ENCODE data around the gene TMEM63B.
"Not testable (repeated sequence)": the region's sequence is repeated elsewhere in the genome, so short reads cannot be mapped to it uniquely, and the experiment has no call there.

Gene TMEM63B

DNA sequence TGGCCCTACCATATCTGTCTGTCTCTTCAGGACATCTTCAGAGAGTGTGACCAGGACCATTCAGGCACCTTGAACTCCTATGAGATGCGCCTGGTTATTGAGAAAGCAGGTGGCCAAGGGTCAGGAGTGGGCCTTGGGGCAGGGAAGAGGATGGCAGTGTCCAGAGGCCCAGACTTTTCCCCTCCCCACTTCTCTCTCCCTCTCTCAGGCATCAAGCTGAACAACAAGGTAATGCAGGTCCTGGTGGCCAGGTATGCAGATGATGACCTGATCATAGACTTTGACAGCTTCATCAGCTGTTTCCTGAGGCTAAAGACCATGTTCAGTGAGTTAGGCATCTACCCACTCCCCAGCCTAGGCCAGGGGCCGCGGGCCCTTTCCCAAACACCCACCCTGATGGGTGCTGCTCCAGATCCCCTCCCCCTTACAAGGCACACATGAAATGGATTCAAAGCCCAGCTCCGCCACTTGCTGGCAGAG is 55.6 kb downstream of the TMEM63B start:
- Histone ChIP-seq H3K4me1 (ENCODE audit: insufficient read depth, low read length, poor library complexity, severe bottlenecking) (no peaks in the 10 kb centered on the region), H3K4me3 (ENCODE audit: low read length, poor library complexity, severe bottlenecking) (no peak overlapping the region), H3K4me2 (ENCODE audit: low read depth, low read length, poor library complexity, severe bottlenecking) (no peak overlapping the region), H3K9me3 (ENCODE audit: insufficient read depth, low read depth, low read length) (no peaks in the 10 kb centered on the region), H3K79me2 (ENCODE audit: insufficient read depth, low read length) (no peaks in the 10 kb centered on the region), H4K20me1 (ENCODE audit: insufficient read depth, low read length, poor library complexity, severe bottlenecking) (no peaks in the 10 kb centered on the region), H2AFZ (ENCODE audit: low read length) (no peak overlapping the region), H3K27me3 (ENCODE audit: insufficient read depth, low read length, poor library complexity, severe bottlenecking) (no peaks in the 10 kb centered on the region), H3K9me2 (replicated peaks; ENCODE audit: low read depth, low read length) (no peaks in the 10 kb centered on the region), H3K36me3 (ENCODE audit: insufficient read depth, low read length) (no peaks in the 10 kb centered on the region), H3F3A (ENCODE audit: low read depth) (no peaks in the 10 kb centered on the region), H3K9ac (ENCODE audit: low read depth, low read length, poor library complexity, severe bottlenecking) (no peak overlapping the region)
- TF ChIP-seq, protein P1, sequence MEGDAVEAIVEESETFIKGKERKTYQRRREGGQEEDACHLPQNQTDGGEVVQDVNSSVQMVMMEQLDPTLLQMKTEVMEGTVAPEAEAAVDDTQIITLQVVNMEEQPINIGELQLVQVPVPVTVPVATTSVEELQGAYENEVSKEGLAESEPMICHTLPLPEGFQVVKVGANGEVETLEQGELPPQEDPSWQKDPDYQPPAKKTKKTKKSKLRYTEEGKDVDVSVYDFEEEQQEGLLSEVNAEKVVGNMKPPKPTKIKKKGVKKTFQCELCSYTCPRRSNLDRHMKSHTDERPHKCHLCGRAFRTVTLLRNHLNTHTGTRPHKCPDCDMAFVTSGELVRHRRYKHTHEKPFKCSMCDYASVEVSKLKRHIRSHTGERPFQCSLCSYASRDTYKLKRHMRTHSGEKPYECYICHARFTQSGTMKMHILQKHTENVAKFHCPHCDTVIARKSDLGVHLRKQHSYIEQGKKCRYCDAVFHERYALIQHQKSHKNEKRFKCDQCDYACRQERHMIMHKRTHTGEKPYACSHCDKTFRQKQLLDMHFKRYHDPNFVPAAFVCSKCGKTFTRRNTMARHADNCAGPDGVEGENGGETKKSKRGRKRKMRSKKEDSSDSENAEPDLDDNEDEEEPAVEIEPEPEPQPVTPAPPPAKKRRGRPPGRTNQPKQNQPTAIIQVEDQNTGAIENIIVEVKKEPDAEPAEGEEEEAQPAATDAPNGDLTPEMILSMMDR (conservative IDR thresholded peaks at IDR 0.05; ENCODE audit: low read length), result no peak
- TF ChIP-seq EZH2phosphoT487 (IDR thresholded peaks at IDR 0.05; ENCODE audit: borderline replicate concordance), result no peak

DNA sequence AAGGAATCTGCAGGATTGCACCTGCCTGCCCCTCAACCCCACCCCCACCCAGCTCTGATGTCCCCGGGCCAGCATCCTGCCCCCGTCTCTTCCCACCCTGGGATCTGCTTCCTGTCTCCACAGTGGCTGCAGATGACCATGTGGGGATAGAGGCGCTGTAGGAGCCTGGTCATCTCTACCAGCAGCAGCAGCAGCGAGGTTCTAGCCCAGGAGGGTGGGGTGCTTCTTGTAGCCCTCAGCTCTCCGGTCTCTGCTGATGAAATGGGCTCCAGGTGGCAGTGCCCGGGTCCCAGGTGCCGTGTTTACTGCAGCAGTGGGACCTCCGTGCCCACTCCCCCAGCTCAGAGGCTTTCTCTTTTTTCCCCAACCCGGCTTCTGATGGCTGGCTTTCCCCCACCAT is 56.4 kb downstream of the TMEM63B start:
- H3K4me1 ChIP-seq (ENCODE audit: insufficient read depth, low read length, poor library complexity, severe bottlenecking), result no peaks in the 10 kb centered on the region
- H3K9me2 ChIP-seq (replicated peaks; ENCODE audit: low read depth, low read length), result no peaks in the 10 kb centered on the region

DNA sequence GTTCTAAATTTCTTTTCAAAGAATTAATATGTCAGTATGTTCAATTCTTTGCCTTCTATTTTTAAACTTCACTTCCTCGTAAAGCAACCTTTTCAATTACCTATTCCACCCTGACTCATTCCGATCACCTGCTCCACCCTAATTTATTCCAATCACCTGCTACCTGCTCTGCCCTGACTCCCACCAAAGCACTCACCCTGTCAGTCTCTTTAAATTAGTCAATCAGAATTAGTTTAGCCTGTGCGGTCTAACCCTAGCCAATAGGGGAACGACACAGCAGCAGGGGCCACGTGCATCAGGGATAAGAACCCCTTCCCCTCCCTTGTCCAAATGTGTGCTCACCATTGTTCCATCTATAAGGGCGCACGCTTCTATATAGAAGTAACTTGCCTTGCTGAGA is 58.0 kb downstream of the TMEM63B start:
- not testable (repeated sequence) for H3K4me1 ChIP-seq (ENCODE audit: insufficient read depth, low read length, poor library complexity, severe bottlenecking); H4K20me1 ChIP-seq (ENCODE audit: insufficient read depth, low read length, poor library complexity, severe bottlenecking); H3K9ac ChIP-seq (ENCODE audit: low read depth, low read length, poor library complexity, severe bottlenecking); H3K9me3 ChIP-seq (ENCODE audit: insufficient read depth, low read depth, low read length); H3K79me2 ChIP-seq (ENCODE audit: insufficient read depth, low read length); H3K9me2 ChIP-seq (replicated peaks; ENCODE audit: low read depth, low read length); H2AFZ ChIP-seq (ENCODE audit: low read length); H3K36me3 ChIP-seq (ENCODE audit: insufficient read depth, low read length); H3F3A ChIP-seq (ENCODE audit: low read depth); H3K4me3 ChIP-seq (ENCODE audit: low read length, poor library complexity, severe bottlenecking); H3K27me3 ChIP-seq (ENCODE audit: insufficient read depth, low read length, poor library complexity, severe bottlenecking); H3K4me2 ChIP-seq (ENCODE audit: low read depth, low read length, poor library complexity, severe bottlenecking)

More for the DNA sequence above, 56.4 kb downstream of the TMEM63B start:
- H3K36me3 ChIP-seq (ENCODE audit: insufficient read depth, low read length), result no peaks in the 10 kb centered on the region
- no peaks in the 10 kb centered on the region for H3F3A ChIP-seq (ENCODE audit: low read depth)
- H4K20me1 ChIP-seq (ENCODE audit: insufficient read depth, low read length, poor library complexity, severe bottlenecking), result no peaks in the 10 kb centered on the region
- no peak overlapping the region for H3K4me2 ChIP-seq (ENCODE audit: low read depth, low read length, poor library complexity, severe bottlenecking)
- H2AFZ ChIP-seq (ENCODE audit: low read length), result no peak overlapping the region
- no peaks in the 10 kb centered on the region for H3K27me3 ChIP-seq (ENCODE audit: insufficient read depth, low read length, poor library complexity, severe bottlenecking)
- H3K9me3 ChIP-seq (ENCODE audit: insufficient read depth, low read depth, low read length), result no peaks in the 10 kb centered on the region
- no peak overlapping the region for H3K4me3 ChIP-seq (ENCODE audit: low read length, poor library complexity, severe bottlenecking)
- H3K79me2 ChIP-seq (ENCODE audit: insufficient read depth, low read length), result no peaks in the 10 kb centered on the region
- H3K9ac ChIP-seq (ENCODE audit: low read depth, low read length, poor library complexity, severe bottlenecking), result no peak overlapping the region
- TF ChIP-seq, protein P1 (conservative IDR thresholded peaks at IDR 0.05; ENCODE audit: low read length), result no peak
- no peak for TF ChIP-seq EZH2phosphoT487 (IDR thresholded peaks at IDR 0.05; ENCODE audit: borderline replicate concordance)

DNA sequence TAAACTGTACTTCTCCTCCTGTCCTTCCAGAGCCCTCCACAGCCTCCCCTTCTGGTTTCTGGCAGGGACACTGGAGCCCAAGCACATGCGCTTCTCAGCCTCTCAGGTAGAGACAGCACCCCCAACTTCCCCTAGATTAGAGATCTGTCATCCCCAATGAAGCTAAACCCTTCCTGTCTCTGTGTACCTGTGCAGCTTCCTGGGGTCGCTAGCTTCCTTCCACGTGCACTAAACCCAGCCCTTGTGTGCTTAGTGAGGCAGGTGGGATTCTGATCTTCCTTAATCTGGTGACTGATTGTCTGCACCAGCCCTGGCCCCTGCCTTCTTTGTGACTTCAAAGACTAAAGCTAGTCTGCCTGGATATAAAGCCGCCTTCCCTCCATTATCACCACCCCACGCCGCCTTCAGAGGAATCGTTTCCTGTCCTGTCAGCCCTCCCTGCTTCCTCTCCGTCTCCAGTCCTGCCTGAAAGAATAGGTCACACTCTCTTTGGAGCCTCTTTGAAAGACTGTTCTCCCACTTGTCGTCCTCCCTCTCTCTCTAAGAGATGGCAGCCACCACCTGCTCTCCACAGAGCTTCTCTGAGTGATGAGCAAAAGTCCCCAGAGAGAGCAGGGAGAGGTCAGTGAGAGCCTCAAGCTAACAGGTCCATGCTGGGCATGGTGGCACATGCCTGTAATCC is 58.7 kb downstream of the TMEM63B start:
- no peaks in the 10 kb centered on the region for H3K4me1 ChIP-seq (ENCODE audit: insufficient read depth, low read length, poor library complexity, severe bottlenecking)
- no peak overlapping the region for H3K4me2 ChIP-seq (ENCODE audit: low read depth, low read length, poor library complexity, severe bottlenecking)
- TF ChIP-seq EZH2phosphoT487 (IDR thresholded peaks at IDR 0.05; ENCODE audit: borderline replicate concordance), result no peak
- TF ChIP-seq, protein P1 (conservative IDR thresholded peaks at IDR 0.05; ENCODE audit: low read length), result no peak
- peak overlapping the region; percentile 5; the same call in 1 of the 2 replicates for H2AFZ ChIP-seq (ENCODE audit: low read length)
- no peaks in the 10 kb centered on the region for H3K9me2 ChIP-seq (replicated peaks; ENCODE audit: low read depth, low read length)
- no peaks in the 10 kb centered on the region for H3K27me3 ChIP-seq (ENCODE audit: insufficient read depth, low read length, poor library complexity, severe bottlenecking)
- no peaks in the 10 kb centered on the region for H4K20me1 ChIP-seq (ENCODE audit: insufficient read depth, low read length, poor library complexity, severe bottlenecking)
- H3F3A ChIP-seq (ENCODE audit: low read depth), result no peaks in the 10 kb centered on the region
- no peaks in the 10 kb centered on the region for H3K9me3 ChIP-seq (ENCODE audit: insufficient read depth, low read depth, low read length)
- no peak overlapping the region for H3K9ac ChIP-seq (ENCODE audit: low read depth, low read length, poor library complexity, severe bottlenecking)
- no peaks in the 10 kb centered on the region for H3K36me3 ChIP-seq (ENCODE audit: insufficient read depth, low read length)
- no peak overlapping the region for H3K4me3 ChIP-seq (ENCODE audit: low read length, poor library complexity, severe bottlenecking)
- no peaks in the 10 kb centered on the region for H3K79me2 ChIP-seq (ENCODE audit: insufficient read depth, low read length)

Data from Loucy (cell line).